ENCODE measurements around the gene BMS1.

DNA sequence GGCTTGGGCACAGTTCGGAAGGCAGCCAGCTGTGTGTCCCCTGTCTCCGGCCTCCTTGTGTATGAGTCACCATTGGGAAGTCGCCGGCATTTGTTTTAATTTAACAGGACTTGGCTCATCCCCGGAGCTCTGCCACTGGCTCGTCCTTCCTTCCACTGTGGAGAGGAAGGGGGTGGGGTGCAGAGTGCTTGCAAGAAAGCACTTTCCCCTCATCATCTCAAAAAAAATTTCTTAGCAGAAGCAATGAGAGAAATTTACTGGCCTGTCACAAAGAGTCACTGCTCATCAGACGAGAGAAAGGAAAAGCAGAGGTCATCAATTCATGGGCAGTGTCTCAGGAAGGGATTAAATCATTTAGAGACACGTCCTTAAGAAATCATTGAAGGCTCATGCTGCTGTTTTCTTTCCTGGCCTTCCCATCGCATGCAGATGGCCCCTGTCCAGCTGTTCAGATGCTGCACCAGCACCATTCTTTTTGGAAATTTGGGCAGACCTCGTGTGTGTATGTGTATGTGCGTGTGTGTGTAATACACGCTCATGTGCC is 93.3 kb downstream of the BMS1 start:
- TF ChIP-seq, protein P1, sequence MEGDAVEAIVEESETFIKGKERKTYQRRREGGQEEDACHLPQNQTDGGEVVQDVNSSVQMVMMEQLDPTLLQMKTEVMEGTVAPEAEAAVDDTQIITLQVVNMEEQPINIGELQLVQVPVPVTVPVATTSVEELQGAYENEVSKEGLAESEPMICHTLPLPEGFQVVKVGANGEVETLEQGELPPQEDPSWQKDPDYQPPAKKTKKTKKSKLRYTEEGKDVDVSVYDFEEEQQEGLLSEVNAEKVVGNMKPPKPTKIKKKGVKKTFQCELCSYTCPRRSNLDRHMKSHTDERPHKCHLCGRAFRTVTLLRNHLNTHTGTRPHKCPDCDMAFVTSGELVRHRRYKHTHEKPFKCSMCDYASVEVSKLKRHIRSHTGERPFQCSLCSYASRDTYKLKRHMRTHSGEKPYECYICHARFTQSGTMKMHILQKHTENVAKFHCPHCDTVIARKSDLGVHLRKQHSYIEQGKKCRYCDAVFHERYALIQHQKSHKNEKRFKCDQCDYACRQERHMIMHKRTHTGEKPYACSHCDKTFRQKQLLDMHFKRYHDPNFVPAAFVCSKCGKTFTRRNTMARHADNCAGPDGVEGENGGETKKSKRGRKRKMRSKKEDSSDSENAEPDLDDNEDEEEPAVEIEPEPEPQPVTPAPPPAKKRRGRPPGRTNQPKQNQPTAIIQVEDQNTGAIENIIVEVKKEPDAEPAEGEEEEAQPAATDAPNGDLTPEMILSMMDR (IDR thresholded peaks at IDR 0.05; ENCODE audit: insufficient read depth, low read length, poor library complexity, severe bottlenecking), result no peak
- no peak for TF ChIP-seq EZH2phosphoT487 (conservative IDR thresholded peaks at IDR 0.05; ENCODE audit: low read length)

All from SU-DHL-6 (cell line).